SH-SY5Y (cell line): ENCODE data around the gene INPP5A.

Experiments
- GATA2 ChIP-seq: IDR thresholded peaks from 2 replicates; pipeline ENCODE4 v1.6.1; 2011; ENCODE audit warnings: mild to moderate bottlenecking, low read depth, low read length
- GATA3 ChIP-seq: IDR thresholded peaks from 2 replicates; pipeline ENCODE4 v1.6.1; 2011; ENCODE audit warnings: low read depth, mild to moderate bottlenecking, low read length, moderate library complexity

DNA sequence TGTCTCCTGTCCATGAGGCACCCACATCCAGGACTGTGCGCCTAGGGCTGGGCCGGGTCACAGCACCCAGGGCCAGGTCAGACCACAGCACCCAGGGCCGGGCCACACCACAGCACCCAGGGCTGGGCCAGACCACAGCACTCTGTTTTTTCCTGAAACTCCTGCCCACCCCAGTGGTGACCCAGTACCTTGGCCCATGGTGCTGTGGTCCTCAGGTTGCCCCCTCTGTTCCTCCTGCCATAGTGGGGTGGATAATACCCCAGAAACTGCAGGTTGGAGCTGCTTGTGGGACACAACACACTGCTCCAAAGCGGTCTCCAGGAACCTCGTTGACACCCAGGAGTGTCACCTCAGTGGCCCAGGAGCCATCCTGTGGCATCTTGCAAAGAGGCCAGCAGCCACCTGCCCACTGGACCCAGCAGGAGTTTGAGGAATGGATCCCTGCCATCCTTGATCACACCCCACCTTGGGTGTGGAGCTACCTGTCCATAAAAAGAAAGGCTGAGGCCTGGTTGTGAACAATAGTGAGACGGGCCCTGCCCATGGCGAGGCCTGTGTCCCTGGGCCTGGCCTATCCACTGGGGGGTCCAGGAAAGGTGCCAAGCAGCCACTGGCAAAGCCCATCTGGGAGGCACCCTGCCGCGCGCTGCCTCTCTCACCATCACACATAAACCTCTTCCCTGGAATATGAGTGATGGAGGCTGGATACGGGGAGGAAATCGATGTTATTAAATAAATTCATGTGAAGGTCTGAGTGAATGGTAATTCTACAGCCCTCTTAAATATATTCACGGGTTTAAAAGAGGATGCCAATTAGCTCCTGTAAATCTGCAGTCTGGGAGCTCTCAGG is 159.4 kb downstream of the INPP5A start:
- no peak for TF ChIP-seq GATA2
- no peak for TF ChIP-seq GATA3
